Neural cell (in vitro differentiated cells): Measurements from ENCODE around the gene RFESD.

ENCODE experiments used
- CTCF ChIP-seq: fragments of 450-650 bp; IDR thresholded peaks from 2 replicates; pipeline ENCODE4 v1.5.1; 2014; ENCODE audit warnings: antibody characterized with exemption, mild to moderate bottlenecking, moderate library complexity; ENCODE audit not compliant: poor library complexity, severe bottlenecking
- EP300 ChIP-seq: fragments of 450-650 bp; conservative IDR thresholded peaks from 2 replicates; pipeline ENCODE4 v1.6.1; 2014; ENCODE audit warnings: antibody characterized with exemption, mild to moderate bottlenecking, moderate library complexity; ENCODE audit not compliant: poor library complexity, severe bottlenecking
- EZH2 ChIP-seq: fragments of 200-600, 300-800 bp; shearing (Covaris generic), sonication (generic); IDR thresholded peaks from 2 replicates; pipeline ENCODE4 v1.6.1; 2014; ENCODE audit warnings: antibody characterized with exemption, low read length, borderline replicate concordance, mild to moderate bottlenecking; ENCODE audit not compliant: insufficient read depth, poor library complexity, severe bottlenecking
- SMC3 ChIP-seq: fragments of 450-650 bp; conservative IDR thresholded peaks from 2 replicates; pipeline ENCODE4 v1.6.1; 2014; ENCODE audit warnings: antibody characterized with exemption, mild to moderate bottlenecking, moderate library complexity; ENCODE audit not compliant: poor library complexity
- TF ChIP-seq, protein P1 (sequence below): IDR thresholded peaks from 2 replicates; pipeline ENCODE4 v1.6.1; 2012; ENCODE audit warnings: borderline replicate concordance

DNA sequence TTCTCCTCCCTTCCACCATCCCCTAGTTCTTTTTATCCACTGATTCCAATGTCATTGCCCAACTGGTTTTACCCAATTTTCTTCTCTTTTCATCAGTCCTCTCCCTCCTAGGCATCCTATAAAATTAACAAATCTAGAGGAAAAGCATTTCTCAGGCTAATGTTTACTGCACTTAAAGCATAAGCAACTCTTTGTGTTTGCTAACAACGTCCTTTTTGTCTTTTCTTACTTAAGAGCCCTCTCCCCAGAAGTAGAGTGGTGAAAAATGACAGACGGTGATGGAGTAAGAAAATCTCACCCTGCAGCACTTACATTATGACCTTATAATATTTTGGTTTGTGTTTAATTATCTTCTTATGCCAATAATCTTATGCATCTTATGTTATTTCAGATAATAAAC lies 37.8 kb downstream of the RFESD start:
- TF ChIP-seq CTCF (no peak), EZH2 (no peak), EP300 (no peak), SMC3 (no peak)
- TF ChIP-seq, protein P1, sequence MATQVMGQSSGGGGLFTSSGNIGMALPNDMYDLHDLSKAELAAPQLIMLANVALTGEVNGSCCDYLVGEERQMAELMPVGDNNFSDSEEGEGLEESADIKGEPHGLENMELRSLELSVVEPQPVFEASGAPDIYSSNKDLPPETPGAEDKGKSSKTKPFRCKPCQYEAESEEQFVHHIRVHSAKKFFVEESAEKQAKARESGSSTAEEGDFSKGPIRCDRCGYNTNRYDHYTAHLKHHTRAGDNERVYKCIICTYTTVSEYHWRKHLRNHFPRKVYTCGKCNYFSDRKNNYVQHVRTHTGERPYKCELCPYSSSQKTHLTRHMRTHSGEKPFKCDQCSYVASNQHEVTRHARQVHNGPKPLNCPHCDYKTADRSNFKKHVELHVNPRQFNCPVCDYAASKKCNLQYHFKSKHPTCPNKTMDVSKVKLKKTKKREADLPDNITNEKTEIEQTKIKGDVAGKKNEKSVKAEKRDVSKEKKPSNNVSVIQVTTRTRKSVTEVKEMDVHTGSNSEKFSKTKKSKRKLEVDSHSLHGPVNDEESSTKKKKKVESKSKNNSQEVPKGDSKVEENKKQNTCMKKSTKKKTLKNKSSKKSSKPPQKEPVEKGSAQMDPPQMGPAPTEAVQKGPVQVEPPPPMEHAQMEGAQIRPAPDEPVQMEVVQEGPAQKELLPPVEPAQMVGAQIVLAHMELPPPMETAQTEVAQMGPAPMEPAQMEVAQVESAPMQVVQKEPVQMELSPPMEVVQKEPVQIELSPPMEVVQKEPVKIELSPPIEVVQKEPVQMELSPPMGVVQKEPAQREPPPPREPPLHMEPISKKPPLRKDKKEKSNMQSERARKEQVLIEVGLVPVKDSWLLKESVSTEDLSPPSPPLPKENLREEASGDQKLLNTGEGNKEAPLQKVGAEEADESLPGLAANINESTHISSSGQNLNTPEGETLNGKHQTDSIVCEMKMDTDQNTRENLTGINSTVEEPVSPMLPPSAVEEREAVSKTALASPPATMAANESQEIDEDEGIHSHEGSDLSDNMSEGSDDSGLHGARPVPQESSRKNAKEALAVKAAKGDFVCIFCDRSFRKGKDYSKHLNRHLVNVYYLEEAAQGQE: no peak
